Suprapubic skin (tissue), 3 donors: ENCODE results near the gene INTU.

ENCODE experiments used
- CTCF ChIP-seq, 2 donors: fragments of 200-600 bp in 1 of 2; fragments of 450-650 bp in 1 of 2; sonication (generic) in 1 of 2; IDR thresholded peaks; one replicate each; pipeline ENCODE4 v1.5.1; 2016 to 2019; ENCODE audit warnings: antibody characterized with exemption in 2 of 2, mild to moderate bottlenecking in 1 of 2, moderate library complexity in 1 of 2
- POLR2A ChIP-seq, 2 donors: fragments of 450-650 bp; IDR thresholded peaks; one replicate each; pipeline ENCODE4 v1.6.1; 2017; ENCODE audit warnings: antibody characterized with exemption in 2 of 2, mild to moderate bottlenecking in 2 of 2, moderate library complexity in 2 of 2

GRCh38 chr4:127732623-127733328 lies 100.0 kb downstream of the INTU start:
- peak; percentile 33 to 38 for TF ChIP-seq CTCF (IDR thresholded peaks at IDR 0.05)
- no peak for TF ChIP-seq POLR2A (IDR thresholded peaks at IDR 0.05)
